Renal pelvis (tissue), 3 donors: ENCODE results near the gene EEF1A2. TPM values are rescaled to one million over a fixed set of nuclear protein-coding genes. Genes with fewer than 3 reads are reported as not detected.

Source experiments
- polyA plus RNA-seq, 3 donors: library from polyadenylated mRNA; unstranded; fragments of 120-200 nt; gene quantifications; one replicate each; pipeline ENCODE4 v1.2.1, GENCODE V29; 2013; ENCODE audit not compliant: insufficient read length in 3 of 3

The EEF1A2 gene
- polyA plus RNA-seq, 3 donors: 0.96 to 2.4 (median 1.2) TPM

Other genes starting within 250 kb of the EEF1A2 start
- gene NKAIN4, start 244.6 kb downstream of the EEF1A2 start, polyA plus RNA-seq: 10 to 100 TPM; 27.2 to 43.8 (median 41.1) TPM
- 10 to 100 TPM; 72.4 to 83.1 (median 77.7) TPM for gene ARFGAP1, start 226.3 kb downstream of the EEF1A2 start, polyA plus RNA-seq
- 1 to 10 TPM in 2 of 3 donors, under 1 TPM in 1; 0.95 to 1.2 (median 1.1) TPM for gene COL20A1, start 205.9 kb downstream of the EEF1A2 start, polyA plus RNA-seq
- 10 to 100 TPM in 2 of 3 donors, 1 to 10 TPM in 1; 8.6 to 23.6 (median 19.1) TPM for gene CHRNA4, start 137.7 kb downstream of the EEF1A2 start, polyA plus RNA-seq
- 1 to 10 TPM; 7.1 to 8.9 (median 8.1) TPM for gene KCNQ2, start 26.4 kb downstream of the EEF1A2 start, polyA plus RNA-seq
- gene PPDPF, start 21.7 kb upstream of the EEF1A2 start, polyA plus RNA-seq: 100 to 1,000 TPM; 285 to 420 (median 332) TPM
- 1 to 10 TPM in 2 of 3 donors, under 1 TPM in 1; 0.80 to 1.7 (median 1.2) TPM for gene PTK6, start 38.3 kb upstream of the EEF1A2 start, polyA plus RNA-seq
- gene SRMS, start 48.7 kb upstream of the EEF1A2 start, polyA plus RNA-seq: under 1 TPM; 0.19 to 0.26 (median 0.26) TPM
- gene FNDC11, start 55.1 kb upstream of the EEF1A2 start, polyA plus RNA-seq: 1 to 10 TPM in 2 of 3 donors, under 1 TPM in 1; 0.83 to 1.9 (median 1.3) TPM
- 10 to 100 TPM; 12.4 to 16.8 (median 12.9) TPM for gene HELZ2, start 75.2 kb upstream of the EEF1A2 start, polyA plus RNA-seq
- gene GMEB2, start 128.0 kb upstream of the EEF1A2 start, polyA plus RNA-seq: 10 to 100 TPM; 12.4 to 14.2 (median 12.8) TPM
- 10 to 100 TPM; 28.6 to 38.0 (median 32.7) TPM for gene STMN3, start 154.3 kb upstream of the EEF1A2 start, polyA plus RNA-seq
- 10 to 100 TPM; 17.6 to 23.8 (median 19.1) TPM for gene RTEL1, start 159.2 kb upstream of the EEF1A2 start, polyA plus RNA-seq
- gene TNFRSF6B, start 197.6 kb upstream of the EEF1A2 start, polyA plus RNA-seq: 1 to 10 TPM; 2.8 to 2.9 (median 2.8) TPM
- gene ARFRP1, start 208.9 kb upstream of the EEF1A2 start, polyA plus RNA-seq: 10 to 100 TPM; 33.8 to 39.7 (median 37.2) TPM
- 10 to 100 TPM; 24.2 to 28.9 (median 24.8) TPM for gene ZGPAT, start 209.0 kb upstream of the EEF1A2 start, polyA plus RNA-seq
- 10 to 100 TPM; 11.8 to 13.4 (median 12.4) TPM for gene LIME1, start 237.6 kb upstream of the EEF1A2 start, polyA plus RNA-seq
- gene SLC2A4RG, start 240.7 kb upstream of the EEF1A2 start, polyA plus RNA-seq: 100 to 1,000 TPM; 107 to 147 (median 140) TPM